SK-MEL-5 (cell line): ENCODE data around the gene S100P. TPM values are rescaled to one million over a fixed set of nuclear protein-coding genes. Genes with fewer than 3 reads are reported as not detected.
"Not testable (repeated sequence)": the region's sequence is repeated elsewhere in the genome, so short reads cannot be mapped to it uniquely, and the experiment has no call there.

Experiments
- DNase-seq: peaks from one replicate; pipeline ENCODE4 v3.0.0-alpha.2; 2016; ENCODE audit warnings: low read depth, low spot score
- in situ Hi-C: cut with HindIII; loops from 2 replicates; pipeline ENCODE4 v1.10.0; 2016; ENCODE audit warnings: low sequenced_read_pairs, high pct_unique_total_duplicates, low pct_unique_long_range_greater_than_20kb
- polyA plus RNA-seq, 2 experiments: library from polyadenylated mRNA; depleted of rRNA; stranded (reverse); fragments of >200 nt; gene quantifications; 2 replicates each; pipeline ENCODE4 v1.2.3, GENCODE V29; 2015
- total RNA-seq: library from RNA; depleted of rRNA; stranded (reverse); fragments of >200 nt; shearing (Covaris generic); gene quantifications from 2 replicates; pipeline ENCODE4 v1.2.3, GENCODE V29; 2014; rRNA removed

S100P gene
- total RNA-seq: 0.40 TPM in 1 of 2 replicates, not detected in the other
- polyA plus RNA-seq (2015; cell fraction: cytosol; rRNA removed): not detected in 2 replicates
- polyA plus RNA-seq (2015; cell fraction: nucleus; rRNA removed): not detected in 2 replicates

GRCh38 chr4:6693231-6694176 lies at the start of gene S100P:
TSS of gene S100P (plus strand) at chr4:6693878. CDS start at chr4:6693933, 55 bp downstream.
- in situ Hi-C loops: no loop called here
- DNase-seq: no peak

GRCh38 chr4:6644792-6645530 lies 48.7 kb upstream of the S100P start:
- in situ Hi-C loops: no loop called here

GRCh38 chr4:6647169-6647568 lies 46.5 kb upstream of the S100P start:
- in situ Hi-C loops: no loop called here
- no peak for DNase-seq

More at GRCh38 chr4:6644792-6645530, 48.7 kb upstream of the S100P start:
- no peak for DNase-seq

GRCh38 chr4:6647582-6648230 lies 46.0 kb upstream of the S100P start:
- no peak for DNase-seq
- in situ Hi-C loops: no loop called here

GRCh38 chr4:6649216-6649615 lies 44.5 kb upstream of the S100P start:
- DNase-seq: no peak
- in situ Hi-C loops: no loop called here

GRCh38 chr4:6654211-6654610 lies 39.5 kb upstream of the S100P start:
- DNase-seq, in situ Hi-C loops: not testable (repeated sequence)

GRCh38 chr4:6655291-6655690 lies 38.4 kb upstream of the S100P start:
- DNase-seq, in situ Hi-C loops: not testable (repeated sequence)

- in situ Hi-C loops: no loop called here
- DNase-seq: no peak
These were observed 37.8 kb upstream of the S100P start for GRCh38 chr4:6655924-6656323.

- no peak for DNase-seq
- in situ Hi-C loops: no loop called here
These were observed 36.2 kb upstream of the S100P start for GRCh38 chr4:6657242-6658208.

GRCh38 chr4:6658209-6658595 lies 35.5 kb upstream of the S100P start:
- DNase-seq: no peak
- in situ Hi-C loops: no loop called here

- in situ Hi-C loops: no loop called here
- no peak for DNase-seq
These were observed 35.0 kb upstream of the S100P start for GRCh38 chr4:6658597-6659075.

- in situ Hi-C loops: no loop called here
- no peak for DNase-seq
These were observed 33.8 kb upstream of the S100P start for GRCh38 chr4:6659897-6660296.

GRCh38 chr4:6660430-6660829 lies 33.2 kb upstream of the S100P start:
- DNase-seq: no peak
- in situ Hi-C loops: no loop called here

GRCh38 chr4:6662591-6662990 lies 31.1 kb upstream of the S100P start:
- in situ Hi-C loops: no loop called here
- DNase-seq: no peak

GRCh38 chr4:6663596-6664393 lies 29.9 kb upstream of the S100P start:
- in situ Hi-C loops: no loop called here

GRCh38 chr4:6665320-6665654 lies 28.4 kb upstream of the S100P start:
- in situ Hi-C loops: no loop called here
- DNase-seq: no peak

More at GRCh38 chr4:6663596-6664393, 29.9 kb upstream of the S100P start:
- no peak for DNase-seq
